ENCODE data around the gene ITFG1. TPM values are rescaled to one million over a fixed set of nuclear protein-coding genes. Genes with fewer than 3 reads are reported as not detected.

Gene ITFG1
- total RNA-seq, 1 experiment from 2014 or later = 20.0 TPM

DNA sequence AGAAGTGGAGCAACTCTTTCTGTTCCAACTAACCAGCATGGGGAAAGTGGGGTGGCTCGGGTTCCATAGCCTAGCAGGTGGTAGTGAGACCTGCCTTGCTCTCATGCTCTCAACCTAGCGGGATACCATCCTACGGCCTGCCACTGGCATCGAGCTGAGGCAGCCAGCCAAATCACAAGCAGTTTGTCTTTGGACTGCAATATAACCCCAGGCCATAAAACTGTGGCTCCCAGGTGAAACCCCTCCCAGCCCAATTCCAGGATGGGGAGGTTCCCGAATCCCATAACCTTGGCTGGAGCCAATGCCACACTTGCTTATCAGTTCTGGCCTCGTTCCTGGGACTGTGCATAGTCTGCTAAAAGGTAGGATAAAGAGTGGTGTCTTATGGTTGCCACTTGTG is 161.3 kb downstream of the ITFG1 start:
- Histone ChIP-seq H3K9me2 (replicated peaks; ENCODE audit: low read length) (no peaks in the 10 kb centered on the region), H3K4me1 (ENCODE audit: insufficient read depth, low read length) (no peaks in the 10 kb centered on the region), H3K79me2 (ENCODE audit: low read length) (no peaks in the 10 kb centered on the region), H3K9me3 (ENCODE audit: low read length) (no peaks in the 10 kb centered on the region), H3K9ac (ENCODE audit: low read length) (no peak overlapping the region), H3K4me2 (ENCODE audit: low read length) (no peak overlapping the region), H3K27me3 (ENCODE audit: low read length) (no peaks in the 10 kb centered on the region), H4K20me1 (ENCODE audit: low read length) (no peaks in the 10 kb centered on the region), H2AFZ (ENCODE audit: low read length) (no peak overlapping the region), H3K36me3 (ENCODE audit: low read depth, low read length) (no peaks in the 10 kb centered on the region), H3K27ac (ENCODE audit: low read length) (no peak overlapping the region), H3F3A (ENCODE audit: low read length, unreplicated experiment) (no peaks in the 10 kb centered on the region), H3K4me3 (ENCODE audit: low read length) (no peak overlapping the region)
- CTCF ChIA-PET = no interaction called here
- intact Hi-C loops (cut with micrococcal nuclease) = no loop called here
- no peak for ATAC-seq
- no peak for DNase-seq
- no peak for TF ChIP-seq EZH2 (IDR thresholded peaks at IDR 0.05; ENCODE audit: low read length, unreplicated experiment)
- TF ChIP-seq EZH2phosphoT487 (IDR thresholded peaks at IDR 0.05; ENCODE audit: borderline replicate concordance, low read length) = no peak
- TF ChIP-seq, protein P1, sequence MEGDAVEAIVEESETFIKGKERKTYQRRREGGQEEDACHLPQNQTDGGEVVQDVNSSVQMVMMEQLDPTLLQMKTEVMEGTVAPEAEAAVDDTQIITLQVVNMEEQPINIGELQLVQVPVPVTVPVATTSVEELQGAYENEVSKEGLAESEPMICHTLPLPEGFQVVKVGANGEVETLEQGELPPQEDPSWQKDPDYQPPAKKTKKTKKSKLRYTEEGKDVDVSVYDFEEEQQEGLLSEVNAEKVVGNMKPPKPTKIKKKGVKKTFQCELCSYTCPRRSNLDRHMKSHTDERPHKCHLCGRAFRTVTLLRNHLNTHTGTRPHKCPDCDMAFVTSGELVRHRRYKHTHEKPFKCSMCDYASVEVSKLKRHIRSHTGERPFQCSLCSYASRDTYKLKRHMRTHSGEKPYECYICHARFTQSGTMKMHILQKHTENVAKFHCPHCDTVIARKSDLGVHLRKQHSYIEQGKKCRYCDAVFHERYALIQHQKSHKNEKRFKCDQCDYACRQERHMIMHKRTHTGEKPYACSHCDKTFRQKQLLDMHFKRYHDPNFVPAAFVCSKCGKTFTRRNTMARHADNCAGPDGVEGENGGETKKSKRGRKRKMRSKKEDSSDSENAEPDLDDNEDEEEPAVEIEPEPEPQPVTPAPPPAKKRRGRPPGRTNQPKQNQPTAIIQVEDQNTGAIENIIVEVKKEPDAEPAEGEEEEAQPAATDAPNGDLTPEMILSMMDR (conservative IDR thresholded peaks at IDR 0.05; ENCODE audit: low read depth, low read length) = no peak
- BruUV-seq (replicated peaks) = no TSS peak
- POLR2A ChIA-PET (ENCODE audit: unreplicated experiment) = no interaction called here

DNA sequence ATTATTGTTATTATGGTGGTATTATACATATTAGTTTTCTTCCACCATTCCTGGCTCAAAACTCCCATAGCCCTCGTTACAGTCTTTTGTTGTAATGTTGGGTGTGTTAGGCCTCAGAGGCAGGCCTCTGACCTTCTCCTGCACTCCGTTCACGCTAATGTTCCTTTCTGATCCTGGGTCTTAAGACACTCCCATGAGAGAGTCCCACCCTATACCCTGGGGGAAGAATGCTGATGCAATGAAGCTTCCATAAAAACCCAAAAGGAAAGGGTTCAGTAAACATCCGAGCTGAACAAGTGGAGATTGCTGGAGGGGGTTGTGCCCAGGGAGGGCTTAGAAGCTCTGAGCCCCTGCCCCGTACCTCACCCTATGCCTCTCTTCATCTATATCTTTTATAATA is 175.9 kb downstream of the ITFG1 start:
- POLR2A ChIA-PET (ENCODE audit: unreplicated experiment) = no interaction called here
- Histone ChIP-seq H4K20me1 (ENCODE audit: low read length) (no peaks in the 10 kb centered on the region), H3K9ac (ENCODE audit: low read length) (no peak overlapping the region), H3K4me1 (ENCODE audit: insufficient read depth, low read length) (no peaks in the 10 kb centered on the region), H3K9me3 (ENCODE audit: low read length) (no peaks in the 10 kb centered on the region), H3K4me2 (ENCODE audit: low read length) (no peak overlapping the region), H3K27me3 (ENCODE audit: low read length) (no peaks in the 10 kb centered on the region), H3K9me2 (replicated peaks; ENCODE audit: low read length) (no peaks in the 10 kb centered on the region), H3K4me3 (ENCODE audit: low read length) (no peak overlapping the region), H3F3A (ENCODE audit: low read length, unreplicated experiment) (no peaks in the 10 kb centered on the region), H3K79me2 (ENCODE audit: low read length) (no peaks in the 10 kb centered on the region), H3K36me3 (ENCODE audit: low read depth, low read length) (no peaks in the 10 kb centered on the region), H2AFZ (ENCODE audit: low read length) (no peak overlapping the region), H3K27ac (ENCODE audit: low read length) (no peak overlapping the region)
- intact Hi-C loops (cut with micrococcal nuclease) = no loop called here
- no peak for TF ChIP-seq EZH2 (IDR thresholded peaks at IDR 0.05; ENCODE audit: low read length, unreplicated experiment)
- TF ChIP-seq, protein P1 (conservative IDR thresholded peaks at IDR 0.05; ENCODE audit: low read depth, low read length) = no peak
- no peak for TF ChIP-seq EZH2phosphoT487 (IDR thresholded peaks at IDR 0.05; ENCODE audit: borderline replicate concordance, low read length)
- ATAC-seq (no peak), DNase-seq (no peak)
- BruUV-seq (replicated peaks) = no TSS peak
- CTCF ChIA-PET = no interaction called here

DNA sequence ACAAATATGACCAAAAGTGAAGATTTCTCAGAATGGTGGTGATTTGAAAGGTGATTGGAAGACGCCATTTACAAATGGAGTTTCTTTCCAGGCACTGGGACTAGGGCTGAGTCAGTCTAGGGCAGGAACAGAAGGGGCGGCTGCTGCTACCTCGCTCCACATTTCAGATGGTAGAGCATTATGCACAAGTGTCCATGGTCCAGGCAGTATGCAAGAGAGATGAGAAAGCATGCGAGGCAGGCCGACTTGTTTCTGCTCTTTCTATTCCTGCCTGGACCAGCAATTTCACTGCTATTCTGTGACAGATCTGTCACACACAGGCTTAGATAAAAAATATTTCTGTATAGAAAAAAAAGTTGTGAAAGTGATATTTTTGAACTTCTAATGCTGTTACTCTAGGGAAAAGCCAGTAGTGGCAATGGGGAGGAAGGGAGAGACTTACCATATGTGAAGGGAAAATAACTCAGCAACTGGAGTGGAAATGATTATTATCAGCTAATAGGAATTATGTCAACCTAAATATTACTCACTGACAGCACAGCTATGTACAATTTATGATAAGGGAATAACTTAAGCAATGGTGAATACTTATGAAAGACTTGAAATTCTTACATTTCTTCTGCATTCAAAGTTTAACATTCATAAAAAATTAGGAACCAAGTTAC is 182.4 kb downstream of the ITFG1 start:
- H4K20me1 ChIP-seq (ENCODE audit: low read length) = no peaks in the 10 kb centered on the region
- TF ChIP-seq EZH2phosphoT487 (IDR thresholded peaks at IDR 0.05; ENCODE audit: borderline replicate concordance, low read length) (no peak), EZH2 (IDR thresholded peaks at IDR 0.05; ENCODE audit: low read length, unreplicated experiment) (no peak)
- TF ChIP-seq, protein P1 (conservative IDR thresholded peaks at IDR 0.05; ENCODE audit: low read depth, low read length) = no peak
- H3K9ac ChIP-seq (ENCODE audit: low read length) = no peak overlapping the region
- no peak overlapping the region for H3K4me3 ChIP-seq (ENCODE audit: low read length)
- H3K27me3 ChIP-seq (ENCODE audit: low read length) = no peaks in the 10 kb centered on the region
- no peaks in the 10 kb centered on the region for H3K36me3 ChIP-seq (ENCODE audit: low read depth, low read length)
- CTCF ChIA-PET = no interaction called here
- no peaks in the 10 kb centered on the region for H3K9me2 ChIP-seq (replicated peaks; ENCODE audit: low read length)
- H2AFZ ChIP-seq (ENCODE audit: low read length) = no peak overlapping the region
- intact Hi-C loops (cut with micrococcal nuclease) = no loop called here
- DNase-seq = no peak
- no peaks in the 10 kb centered on the region for H3K79me2 ChIP-seq (ENCODE audit: low read length)
- POLR2A ChIA-PET (ENCODE audit: unreplicated experiment) = no interaction called here
- H3K9me3 ChIP-seq (ENCODE audit: low read length) = no peaks in the 10 kb centered on the region
- no peaks in the 10 kb centered on the region for H3F3A ChIP-seq (ENCODE audit: low read length, unreplicated experiment)
- H3K4me1 ChIP-seq (ENCODE audit: insufficient read depth, low read length) = no peaks in the 10 kb centered on the region
- no peak overlapping the region for H3K4me2 ChIP-seq (ENCODE audit: low read length)
- H3K27ac ChIP-seq (ENCODE audit: low read length) = no peak overlapping the region
- no peak for ATAC-seq
- BruUV-seq (replicated peaks) = no TSS peak

Measured in PC-3 (cell line).